K562 (cell line): ENCODE data around the gene SPNS1. TPM values are rescaled to one million over a fixed set of nuclear protein-coding genes. Genes with fewer than 3 reads are reported as not detected.
A peak's percentile ranks its signal among the peaks of the same experiment; 100 is the strongest.

Source experiments
- ELK3 ChIP-seq: fragments of 450-650 bp; formaldehyde crosslinking; IDR thresholded peaks from 2 replicates; pipeline ENCODE4 v1.4.0; 2020; ENCODE audit warnings: mild to moderate bottlenecking
- FOXK1 ChIP-seq: sonication (generic); formaldehyde crosslinking; IDR thresholded peaks from 2 replicates; pipeline ENCODE4 v1.8.0; 2022; ENCODE audit warnings: missing genetic modification reagents, mild to moderate bottlenecking, borderline replicate concordance
- MTA1 ChIP-seq: fragments of 450-650 bp; IDR thresholded peaks from 2 replicates; pipeline ENCODE4 v1.6.1; 2017; ENCODE audit warnings: borderline replicate concordance
- NCOA2 ChIP-seq, 2 experiments: fragments of 450-650 bp; IDR thresholded peaks; 2 replicates each; pipeline ENCODE4 v1.6.1; 2018; ENCODE audit warnings: mild to moderate bottlenecking in 2 of 2, moderate library complexity in 1 of 2; ENCODE audit not compliant: partially characterized antibody in 2 of 2
- NEUROD1 ChIP-seq: fragments of 150-350 bp; IDR thresholded peaks from 2 replicates; pipeline ENCODE4 v1.6.1; 2014; ENCODE audit warnings: borderline replicate concordance, low read length, low read depth; ENCODE audit not compliant: partially characterized antibody
- POLR3A ChIP-seq: IDR thresholded peaks from 2 replicates; pipeline ENCODE4 v1.6.1; 2011; ENCODE audit warnings: borderline replicate concordance, mild to moderate bottlenecking, moderate library complexity; ENCODE audit not compliant: insufficient read length, insufficient read depth; ENCODE audit errors: extremely low read depth
- RBM14 ChIP-seq: fragments of 200-400 bp; formaldehyde crosslinking; IDR thresholded peaks from 2 replicates; pipeline ENCODE4 v1.6.1; 2018; ENCODE audit warnings: low read depth, mild to moderate bottlenecking, low read length, moderate library complexity, borderline replicate concordance; ENCODE audit not compliant: insufficient read depth
- SMAD3 ChIP-seq: fragments of 450-650 bp; formaldehyde crosslinking; conservative IDR thresholded peaks from 2 replicates; pipeline ENCODE4 v1.4.0; 2020; ENCODE audit warnings: mild to moderate bottlenecking
- ZBTB11 ChIP-seq, 3 experiments: fragments of 200-800 bp in 1 of 3; fragments of 250-450 bp in 1 of 3; fragments of 450-650 bp in 1 of 3; sonication (Bioruptor Pico) in 1 of 3; sonication (Bioruptor generic) in 1 of 3; formaldehyde crosslinking in 1 of 3; IDR thresholded peaks; 2 replicates each; pipeline versions ENCODE4 v1.6.1 to v1.8.0; 2016 to 2022; ENCODE audit warnings: mild to moderate bottlenecking in 2 of 3, missing genetic modification characterization in 2 of 3, missing compliant biosample characterization in 1 of 3, moderate library complexity in 1 of 3
- ZSCAN32 ChIP-seq: fragments of 450-650 bp; formaldehyde crosslinking; IDR thresholded peaks from 2 replicates; pipeline ENCODE4 v1.4.0; 2020; ENCODE audit warnings: mild to moderate bottlenecking, moderate library complexity
- polyA plus RNA-seq, 8 experiments: library from polyadenylated mRNA; depleted of rRNA in 4 of 8; stranded (reverse) in 5 of 8; unstranded in 3 of 8; fragments of >200 nt; fragmentation: Nextera tagmentation in 2 of 8; fragmentation: Illumina TruSeq in 1 of 8; extraction: Ambion mirVana in 2 of 8; extraction: Trizol in 1 of 8; gene quantifications; 2 replicates each; pipeline versions ENCODE4 v1.2.1 to v1.2.3, GENCODE V29; 2011 to 2014; ENCODE audit warnings: inconsistent platforms in 1 of 8, missing spikeins in 1 of 8
- total RNA-seq, 7 experiments: library from RNA; depleted of rRNA in 6 of 7; stranded (reverse); fragments of >200 nt in 6 of 7; fragmentation: Illumina TruSeq in 2 of 7; extraction: Trizol in 2 of 7; gene quantifications; 2 replicates each; pipeline versions ENCODE4 v1.2.1 to v1.2.3, GENCODE V29; 2011 to 2021; ENCODE audit warnings: low replicate concordance in 1 of 7
- TF ChIP-seq, protein P1 (sequence below): fragments of 200-800 bp; sonication (Bioruptor generic); IDR thresholded peaks from 2 replicates; pipeline ENCODE4 v1.6.1; 2016; ENCODE audit warnings: missing genetic modification characterization, missing compliant biosample characterization
- TF ChIP-seq, protein P2 (sequence below): IDR thresholded peaks from 2 replicates; pipeline ENCODE4 v1.6.1; 2011; ENCODE audit warnings: borderline replicate concordance, low read depth, mild to moderate bottlenecking, moderate library complexity, low read length; ENCODE audit not compliant: insufficient read depth, poor library complexity, severe bottlenecking
- TF ChIP-seq, protein P3 (sequence below): fragments of 250-450 bp; sonication (Bioruptor Pico); IDR thresholded peaks from 2 replicates; pipeline ENCODE4 v1.8.0; 2021; ENCODE audit warnings: moderate library complexity, mild to moderate bottlenecking, inconsistent platforms

SPNS1 gene
- total and polyA plus RNA-seq, 9 of the 15 experiments (the other 6 are each of a cell fraction or from before 2014, with no cell fraction given) = 0.58 to 64.9 (median 13.7) TPM

DNA sequence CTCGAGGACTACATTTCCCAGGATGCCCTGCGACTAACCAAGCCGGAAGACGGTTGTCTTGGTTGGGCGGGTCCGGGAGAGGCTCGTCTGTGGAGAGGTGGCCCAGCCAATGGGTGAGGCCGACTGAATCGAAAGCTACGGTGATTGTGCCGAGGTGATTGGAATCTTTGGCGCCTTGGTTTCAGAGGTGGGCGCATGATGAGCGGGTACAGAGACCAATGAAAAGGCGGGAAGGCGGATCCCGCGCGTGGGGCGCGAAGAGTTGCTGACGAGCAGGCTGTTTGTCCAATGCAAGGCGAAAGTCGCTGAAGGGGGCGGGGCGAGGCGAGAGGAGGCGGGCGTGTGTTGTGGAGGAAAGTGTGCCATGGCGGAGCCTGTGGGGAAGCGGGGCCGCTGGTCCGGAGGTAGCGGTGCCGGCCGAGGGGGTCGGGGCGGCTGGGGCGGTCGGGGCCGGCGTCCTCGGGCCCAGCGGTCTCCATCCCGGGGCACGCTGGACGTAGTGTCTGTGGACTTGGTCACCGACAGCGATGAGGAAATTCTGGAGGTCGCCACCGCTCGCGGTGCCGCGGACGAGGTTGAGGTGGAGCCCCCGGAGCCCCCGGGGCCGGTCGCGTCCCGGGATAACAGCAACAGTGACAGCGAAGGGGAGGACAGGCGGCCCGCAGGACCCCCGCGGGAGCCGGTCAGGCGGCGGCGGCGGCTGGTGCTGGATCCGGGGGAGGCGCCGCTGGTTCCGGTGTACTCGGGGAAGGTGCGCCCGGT, 23.7 kb upstream of the SPNS1 start, which contains the start of gene NFATC2IP (continued):
- TF ChIP-seq ZBTB11 (CRISPR knock-in tag; IDR thresholded peaks at IDR 0.05) (peak; percentile 51 to 83 (median 67); a peak in 3 of 6 replicates), FOXK1 (no peak), NEUROD1 (peak; percentile 95), ELK3 (no peak), SMAD3 (no peak), NCOA2 (IDR thresholded peaks at IDR 0.05; ENCODE audit: partially characterized antibody in 2 of 2) (no peak), ZSCAN32 (no peak), MTA1 (no peak), POLR3A (no peak), RBM14 (no peak)
- TF ChIP-seq, protein P1, sequence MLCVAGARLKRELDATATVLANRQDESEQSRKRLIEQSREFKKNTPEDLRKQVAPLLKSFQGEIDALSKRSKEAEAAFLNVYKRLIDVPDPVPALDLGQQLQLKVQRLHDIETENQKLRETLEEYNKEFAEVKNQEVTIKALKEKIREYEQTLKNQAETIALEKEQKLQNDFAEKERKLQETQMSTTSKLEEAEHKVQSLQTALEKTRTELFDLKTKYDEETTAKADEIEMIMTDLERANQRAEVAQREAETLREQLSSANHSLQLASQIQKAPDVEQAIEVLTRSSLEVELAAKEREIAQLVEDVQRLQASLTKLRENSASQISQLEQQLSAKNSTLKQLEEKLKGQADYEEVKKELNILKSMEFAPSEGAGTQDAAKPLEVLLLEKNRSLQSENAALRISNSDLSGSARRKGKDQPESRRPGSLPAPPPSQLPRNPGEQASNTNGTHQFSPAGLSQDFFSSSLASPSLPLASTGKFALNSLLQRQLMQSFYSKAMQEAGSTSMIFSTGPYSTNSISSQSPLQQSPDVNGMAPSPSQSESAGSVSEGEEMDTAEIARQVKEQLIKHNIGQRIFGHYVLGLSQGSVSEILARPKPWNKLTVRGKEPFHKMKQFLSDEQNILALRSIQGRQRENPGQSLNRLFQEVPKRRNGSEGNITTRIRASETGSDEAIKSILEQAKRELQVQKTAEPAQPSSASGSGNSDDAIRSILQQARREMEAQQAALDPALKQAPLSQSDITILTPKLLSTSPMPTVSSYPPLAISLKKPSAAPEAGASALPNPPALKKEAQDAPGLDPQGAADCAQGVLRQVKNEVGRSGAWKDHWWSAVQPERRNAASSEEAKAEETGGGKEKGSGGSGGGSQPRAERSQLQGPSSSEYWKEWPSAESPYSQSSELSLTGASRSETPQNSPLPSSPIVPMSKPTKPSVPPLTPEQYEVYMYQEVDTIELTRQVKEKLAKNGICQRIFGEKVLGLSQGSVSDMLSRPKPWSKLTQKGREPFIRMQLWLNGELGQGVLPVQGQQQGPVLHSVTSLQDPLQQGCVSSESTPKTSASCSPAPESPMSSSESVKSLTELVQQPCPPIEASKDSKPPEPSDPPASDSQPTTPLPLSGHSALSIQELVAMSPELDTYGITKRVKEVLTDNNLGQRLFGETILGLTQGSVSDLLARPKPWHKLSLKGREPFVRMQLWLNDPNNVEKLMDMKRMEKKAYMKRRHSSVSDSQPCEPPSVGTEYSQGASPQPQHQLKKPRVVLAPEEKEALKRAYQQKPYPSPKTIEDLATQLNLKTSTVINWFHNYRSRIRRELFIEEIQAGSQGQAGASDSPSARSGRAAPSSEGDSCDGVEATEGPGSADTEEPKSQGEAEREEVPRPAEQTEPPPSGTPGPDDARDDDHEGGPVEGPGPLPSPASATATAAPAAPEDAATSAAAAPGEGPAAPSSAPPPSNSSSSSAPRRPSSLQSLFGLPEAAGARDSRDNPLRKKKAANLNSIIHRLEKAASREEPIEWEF (CRISPR knock-in tag) = no peak
- TF ChIP-seq, protein P2, sequence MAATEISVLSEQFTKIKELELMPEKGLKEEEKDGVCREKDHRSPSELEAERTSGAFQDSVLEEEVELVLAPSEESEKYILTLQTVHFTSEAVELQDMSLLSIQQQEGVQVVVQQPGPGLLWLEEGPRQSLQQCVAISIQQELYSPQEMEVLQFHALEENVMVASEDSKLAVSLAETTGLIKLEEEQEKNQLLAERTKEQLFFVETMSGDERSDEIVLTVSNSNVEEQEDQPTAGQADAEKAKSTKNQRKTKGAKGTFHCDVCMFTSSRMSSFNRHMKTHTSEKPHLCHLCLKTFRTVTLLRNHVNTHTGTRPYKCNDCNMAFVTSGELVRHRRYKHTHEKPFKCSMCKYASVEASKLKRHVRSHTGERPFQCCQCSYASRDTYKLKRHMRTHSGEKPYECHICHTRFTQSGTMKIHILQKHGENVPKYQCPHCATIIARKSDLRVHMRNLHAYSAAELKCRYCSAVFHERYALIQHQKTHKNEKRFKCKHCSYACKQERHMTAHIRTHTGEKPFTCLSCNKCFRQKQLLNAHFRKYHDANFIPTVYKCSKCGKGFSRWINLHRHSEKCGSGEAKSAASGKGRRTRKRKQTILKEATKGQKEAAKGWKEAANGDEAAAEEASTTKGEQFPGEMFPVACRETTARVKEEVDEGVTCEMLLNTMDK = no peak
- TF ChIP-seq, protein P3, sequence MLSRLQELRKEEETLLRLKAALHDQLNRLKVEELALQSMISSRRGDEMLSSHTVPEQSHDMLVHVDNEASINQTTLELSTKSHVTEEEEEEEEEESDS (CRISPR knock-in tag) = no peak
